Stimulated activated CD4-positive, alpha-beta T cell treated with anti-CD3 and anti-CD28 coated beads, Interleukin-1b, Interleukin-23, amount 100 ng/mL, for 24 hours (primary cell): Measurements from ENCODE around the gene VPS41.

ENCODE experiments used
- DNase-seq, 4 experiments: peaks; one replicate each; pipeline ENCODE4 v3.0.0-alpha.2; 2020; ENCODE audit warnings: low read depth in 4 of 4, low spot score in 1 of 4

VPS41 gene

GRCh38 chr7:38736138-38736537 lies 172.9 kb downstream of the VPS41 start:
- no peak for DNase-seq

- no peak for DNase-seq
These were observed 177.8 kb downstream of the VPS41 start for GRCh38 chr7:38731215-38731614.

GRCh38 chr7:38728145-38728544 lies 180.8 kb downstream of the VPS41 start:
- no peak for DNase-seq

GRCh38 chr7:38727184-38727940 lies 181.6 kb downstream of the VPS41 start:
- no peak for DNase-seq

- no peak for DNase-seq
These were observed 185.7 kb downstream of the VPS41 start for GRCh38 chr7:38723327-38723726.

GRCh38 chr7:38716397-38716796 lies 192.6 kb downstream of the VPS41 start:
- DNase-seq, result no peak

GRCh38 chr7:38709123-38709522 lies 199.9 kb downstream of the VPS41 start:
- no peak for DNase-seq

GRCh38 chr7:38704751-38705150 lies 204.2 kb downstream of the VPS41 start:
- no peak for DNase-seq

- DNase-seq, result no peak
These were observed 204.9 kb downstream of the VPS41 start for GRCh38 chr7:38704041-38704547.

GRCh38 chr7:38703093-38703492 lies 205.9 kb downstream of the VPS41 start:
- no peak for DNase-seq

GRCh38 chr7:38702002-38702535 lies 206.9 kb downstream of the VPS41 start:
- DNase-seq, result no peak

- no peak for DNase-seq
These were observed 208.9 kb downstream of the VPS41 start for GRCh38 chr7:38700116-38700515.

GRCh38 chr7:38699471-38699870 lies 209.5 kb downstream of the VPS41 start:
- no peak for DNase-seq

GRCh38 chr7:38694326-38694725 lies 214.7 kb downstream of the VPS41 start:
- DNase-seq, result no peak

GRCh38 chr7:38686888-38687287 lies 222.1 kb downstream of the VPS41 start:
- DNase-seq, result no peak

- no peak for DNase-seq
These were observed 223.1 kb downstream of the VPS41 start for GRCh38 chr7:38685851-38686250.

- DNase-seq, result no peak
These were observed 226.4 kb downstream of the VPS41 start for GRCh38 chr7:38682606-38683005.

- no peak for DNase-seq
These were observed 227.1 kb downstream of the VPS41 start for GRCh38 chr7:38681882-38682281.

GRCh38 chr7:38679419-38679818 lies 229.6 kb downstream of the VPS41 start:
- no peak for DNase-seq

GRCh38 chr7:38678698-38679054 lies 230.3 kb downstream of the VPS41 start:
- DNase-seq, result no peak

GRCh38 chr7:38677981-38678697 lies 230.9 kb downstream of the VPS41 start:
- no peak for DNase-seq

- no peak for DNase-seq
These were observed 233.4 kb downstream of the VPS41 start for GRCh38 chr7:38675494-38676106.
